Breast epithelium (tissue), 3 donors: Measurements from ENCODE around the gene IER3.

Experiments used
- CTCF ChIP-seq, 3 donors: fragments of 450-650 bp; IDR thresholded peaks; one replicate each; pipeline ENCODE4 v1.5.1; 2016 to 2017; ENCODE audit warnings: antibody characterized with exemption in 3 of 3, mild to moderate bottlenecking in 3 of 3, moderate library complexity in 3 of 3
- POLR2A ChIP-seq: fragments of 450-650 bp; IDR thresholded peaks from one replicate; pipeline ENCODE4 v1.6.1; 2016; ENCODE audit warnings: antibody characterized with exemption, mild to moderate bottlenecking, moderate library complexity
- POLR2AphosphoS5 ChIP-seq, 3 donors: sonication (generic); formaldehyde crosslinking; IDR thresholded peaks; one replicate each; pipeline ENCODE4 v1.6.1; 2017; ENCODE audit warnings: antibody characterized with exemption in 3 of 3

GRCh38 chr6:30780642-30780920, 36.2 kb upstream of the IER3 start:
- no peak for TF ChIP-seq POLR2A
- TF ChIP-seq CTCF (IDR thresholded peaks at IDR 0.05): no peak
- no peak for TF ChIP-seq POLR2AphosphoS5 (IDR thresholded peaks at IDR 0.05)
